WTC11 (cell line): ENCODE results near the gene GPRIN2. TPM values are rescaled to one million over a fixed set of nuclear protein-coding genes. Genes with fewer than 3 reads are reported as not detected.

Source experiments
- ATAC-seq: fragments of 200-7000 bp; cut with Tn5 transposase; 2 replicates; pipeline ENCODE4 v1.10.0; 2021; ENCODE audit warnings: mild to moderate bottlenecking, moderate library complexity
- CTCF ChIA-PET: fragments of 300-600 bp; sonication (Branson Sonifier 250); formaldehyde crosslinking; loops from one replicate; lab custom pipeline; 2021; ENCODE audit warnings: antibody characterized with exemption; lab: Charles Lee
- POLR2A ChIA-PET: fragments of 350-600 bp; sonication (Branson Sonifier 250); formaldehyde crosslinking; loops from one replicate; lab custom pipeline; 2021; ENCODE audit warnings: antibody characterized with exemption; lab: Charles Lee
- DNase-seq: peaks from one replicate; pipeline ENCODE4 v3.0.0; 2021; ENCODE audit warnings: low spot score
- H3K27ac Mint-ChIP-seq: 2 replicates; pipeline ENCODE4 v1.8.0; 2021; ENCODE audit warnings: mixed read lengths
- H3K27me3 Mint-ChIP-seq: 2 replicates; pipeline ENCODE4 v1.8.0; 2021; ENCODE audit warnings: low read depth, mild to moderate bottlenecking, moderate library complexity, mixed read lengths
- H3K36me3 Mint-ChIP-seq: 2 replicates; pipeline ENCODE4 v1.8.0; 2021; ENCODE audit warnings: mixed read lengths
- H3K4me1 Mint-ChIP-seq: 2 replicates; pipeline ENCODE4 v1.8.0; 2022; ENCODE audit warnings: mixed read lengths
- H3K4me3 Mint-ChIP-seq: 2 replicates; pipeline ENCODE4 v1.8.0; 2021; ENCODE audit warnings: mild to moderate bottlenecking, moderate library complexity, mixed read lengths
- H3K9me3 Mint-ChIP-seq: 2 replicates; pipeline ENCODE4 v1.8.0; 2021; ENCODE audit warnings: mixed read lengths
- ARID4B ChIP-seq: sonication (generic); formaldehyde crosslinking; IDR thresholded peaks from 2 replicates; pipeline ENCODE4 v1.8.0; 2023; ENCODE audit warnings: missing genetic modification reagents, mild to moderate bottlenecking, borderline replicate concordance
- ATF3 ChIP-seq: sonication (generic); formaldehyde crosslinking; conservative IDR thresholded peaks from 2 replicates; pipeline ENCODE4 v1.8.1; 2022; ENCODE audit warnings: mild to moderate bottlenecking, missing genetic modification reagents
- CBFB ChIP-seq: sonication (generic); formaldehyde crosslinking; IDR thresholded peaks from 2 replicates; pipeline ENCODE4 v1.8.1; 2022; ENCODE audit warnings: mild to moderate bottlenecking, low read depth, missing genetic modification reagents
- ETV6 ChIP-seq: sonication (generic); formaldehyde crosslinking; IDR thresholded peaks from 2 replicates; pipeline ENCODE4 v1.8.1; 2022; ENCODE audit warnings: mild to moderate bottlenecking, missing genetic modification reagents
- FOXJ3 ChIP-seq: sonication (generic); formaldehyde crosslinking; IDR thresholded peaks from 2 replicates; pipeline ENCODE4 v1.9.0; 2021; ENCODE audit warnings: missing genetic modification reagents, mild to moderate bottlenecking, borderline replicate concordance
- GABPB1 ChIP-seq: sonication (generic); formaldehyde crosslinking; IDR thresholded peaks from 2 replicates; pipeline ENCODE4 v1.8.1; 2023; ENCODE audit warnings: mild to moderate bottlenecking, missing genetic modification reagents
- GRHL2 ChIP-seq: fragments of 250-450 bp; sonication (Bioruptor Pico); IDR thresholded peaks from 2 replicates; pipeline ENCODE4 v1.8.0; 2022; ENCODE audit warnings: mild to moderate bottlenecking, moderate library complexity; ENCODE audit not compliant: insufficient replicate concordance, severe bottlenecking
- IRF1 ChIP-seq: sonication (generic); formaldehyde crosslinking; IDR thresholded peaks from 2 replicates; pipeline ENCODE4 v1.8.0; 2023; ENCODE audit warnings: missing genetic modification reagents
- IRF2 ChIP-seq: sonication (generic); formaldehyde crosslinking; IDR thresholded peaks from 2 replicates; pipeline ENCODE4 v1.8.0; 2022; ENCODE audit warnings: low read depth, missing genetic modification reagents, borderline replicate concordance
- NFATC4 ChIP-seq: fragments of 250-450 bp; sonication (Bioruptor Pico); IDR thresholded peaks from 2 replicates; pipeline ENCODE4 v1.9.0; 2021; ENCODE audit warnings: mild to moderate bottlenecking
- NR1H2 ChIP-seq: sonication (generic); formaldehyde crosslinking; IDR thresholded peaks from 2 replicates; pipeline ENCODE4 v1.9.0; 2021; ENCODE audit warnings: mild to moderate bottlenecking, moderate library complexity, missing genetic modification reagents
- TCF7 ChIP-seq: sonication (generic); formaldehyde crosslinking; IDR thresholded peaks from 2 replicates; pipeline ENCODE4 v1.8.0; 2022; ENCODE audit warnings: mild to moderate bottlenecking, low read depth, missing genetic modification reagents, moderate library complexity
- TEAD4 ChIP-seq: sonication (generic); formaldehyde crosslinking; IDR thresholded peaks from 2 replicates; pipeline ENCODE4 v1.8.0; 2022; ENCODE audit warnings: mild to moderate bottlenecking, missing genetic modification reagents
- ZBTB43 ChIP-seq: sonication (generic); formaldehyde crosslinking; IDR thresholded peaks from 2 replicates; pipeline ENCODE4 v1.8.1; 2023; ENCODE audit warnings: mild to moderate bottlenecking, missing genetic modification reagents
- ZNF121 ChIP-seq: sonication (generic); formaldehyde crosslinking; IDR thresholded peaks from 2 replicates; pipeline ENCODE4 v1.8.0; 2023; ENCODE audit warnings: missing genetic modification reagents
- ZNF281 ChIP-seq: sonication (generic); formaldehyde crosslinking; IDR thresholded peaks from 2 replicates; pipeline ENCODE4 v1.8.0; 2023; ENCODE audit warnings: mild to moderate bottlenecking, missing genetic modification reagents
- total RNA-seq: library from RNA; stranded (reverse); gene quantifications from 3 replicates; pipeline ENCODE4 v1.2.3, GENCODE V29; 2021

Gene GPRIN2
- total RNA-seq, 1 experiment from 2014 or later, result 17.5 TPM

- ATAC-seq (no peak), DNase-seq (peak; percentile 10)
- ChIA-PET POLR2A (interaction anchor here (0.8 kb wide), 1 partner anchor 10 kb away, joined by 4 read pairs; no protein-coding TSS in a partner anchor), CTCF (interaction anchor here (0.9 to 3.3 kb wide), 5 partner anchors 10 to 27 kb away, joined by 4 to 40 read pairs (median 12); partner anchors contain the start of gene GPRIN2)
- no peaks in the 10 kb centered on the region for H3K9me3 Mint-ChIP-seq
- H3K4me1 Mint-ChIP-seq, result peaks cover 22% of the 10 kb centered on the region
- TF ChIP-seq ZNF121 (CRISPR knock-in tag) (peak; percentile 88), FOXJ3 (no peak), TCF7 (no peak), ETV6 (CRISPR knock-in tag) (no peak), GRHL2 (CRISPR knock-in tag) (no peak), GABPB1 (CRISPR knock-in tag) (no peak), ARID4B (CRISPR knock-in tag) (no peak), NR1H2 (CRISPR knock-in tag) (no peak), ZBTB43 (CRISPR knock-in tag) (0 out of 2 replicates have a peak, but pooled peaks have one; percentile 31), IRF2 (no peak), NFATC4 (CRISPR knock-in tag) (no peak), TEAD4 (no peak), ZNF281 (CRISPR knock-in tag) (no peak), ATF3 (CRISPR knock-in tag) (no peak), IRF1 (CRISPR knock-in tag) (no peak), CBFB (CRISPR knock-in tag) (no peak)
- no peaks in the 10 kb centered on the region for H3K36me3 Mint-ChIP-seq
- H3K27me3 Mint-ChIP-seq, result peaks cover 9% of the 10 kb centered on the region
- no peak overlapping the region for H3K27ac Mint-ChIP-seq
- no peak overlapping the region for H3K4me3 Mint-ChIP-seq
These were observed 12.7 kb downstream of the GPRIN2 start for GRCh38 chr10:46543466-46544377.
